K562 (cell line): Measurements from ENCODE around the gene NKAIN1. TPM values are rescaled to one million over a fixed set of nuclear protein-coding genes. Genes with fewer than 3 reads are reported as not detected.
A peak's percentile ranks its signal among the peaks of the same experiment; 100 is the strongest.

Experiments used
- ATAC-seq: fragments of 200-7000 bp; cut with Tn5 transposase; 3 replicates; pipeline ENCODE4 v1.9.1; 2020; ENCODE audit warnings: moderate library complexity
- BruUV-seq: library from RNA; stranded (reverse); fragments of 400-500 nt; replicated peaks from 2 replicates; lab custom pipeline; 2021; lab: Mats Ljungman, UMichigan
- CTCF ChIA-PET: fragments of 300-600 bp; formaldehyde crosslinking; extraction: SDS; loops from one replicate; lab custom pipeline; 2021; ENCODE audit warnings: low intra/inter-chr PET ratio; lab: Yijun Ruan, JAX
- POLR2A ChIA-PET: fragments of 300-600, 350-650 bp; sonication (Branson Sonifier 250); formaldehyde crosslinking; extraction: SDS; loops from one replicate; lab custom pipeline; 2021; ENCODE audit warnings: antibody characterized with exemption, inconsistent platforms; lab: Yijun Ruan, JAX
- DNase-seq, 4 experiments: peaks; one replicate each; pipeline versions ENCODE4 v3.0.0 to v3.0.0-alpha.2; 2011 to 2018; ENCODE audit warnings: low spot score in 3 of 4, mixed read lengths in 3 of 4; ENCODE audit errors: extremely low read depth in 1 of 4
- FAIRE-seq: peaks from 2 replicates; lab custom pipeline; 2011; peaks lifted over from hg19 to GRCh38; lab: Jason Lieb, UNC
- H2AFZ ChIP-seq: 2 replicates; pipeline ENCODE4 v1.6.0; 2011; ENCODE audit warnings: low read depth, low read length, control low read depth, inconsistent platforms
- H3K27ac ChIP-seq: fragments of 200-600 bp; 3 replicates; pipeline ENCODE4 v1.8.0; 2011; ENCODE audit warnings: low read depth, mild to moderate bottlenecking, control low read depth, inconsistent platforms, low read length, moderate library complexity, mixed read lengths; ENCODE audit errors: extremely low read depth
- H3K27me3 ChIP-seq, 2 experiments: fragments of 300-600 bp in 1 of 2; 2 replicates in 1 of 2; 3 replicates in 1 of 2; pipeline versions ENCODE4 v1.6.0 to v1.8.0; 2011; ENCODE audit warnings: inconsistent platforms in 2 of 2, low read length in 2 of 2, mild to moderate bottlenecking in 1 of 2, mixed read lengths in 1 of 2, moderate library complexity in 1 of 2; ENCODE audit not compliant: control insufficient read depth in 2 of 2, insufficient read depth in 2 of 2
- H3K36me3 ChIP-seq: fragments of 300-600 bp; 3 replicates; pipeline ENCODE4 v1.8.0; 2011; ENCODE audit warnings: mild to moderate bottlenecking, low read length, inconsistent platforms; ENCODE audit not compliant: control insufficient read depth, insufficient read depth
- H3K4me1 ChIP-seq, 2 experiments: fragments of 200-600 bp in 1 of 2; replicated peaks in 1 of 2; 2 replicates in 1 of 2; 3 replicates in 1 of 2; pipeline versions ENCODE4 v1.5.1 to v1.8.0; 2011; ENCODE audit warnings: inconsistent platforms in 2 of 2, low read length in 2 of 2, mild to moderate bottlenecking in 1 of 2, mixed read lengths in 1 of 2, moderate library complexity in 1 of 2; ENCODE audit not compliant: control insufficient read depth in 2 of 2, insufficient read depth in 2 of 2
- H3K4me2 ChIP-seq: 2 replicates; pipeline ENCODE4 v1.6.1; 2011; ENCODE audit warnings: low read length, control low read depth, inconsistent platforms, mixed read lengths; ENCODE audit not compliant: insufficient read depth
- H3K4me3 ChIP-seq: fragments of 200-600 bp; sonication (generic), shearing (Covaris generic); 2 replicates; pipeline ENCODE4 v1.5.1; 2016; ENCODE audit warnings: control low read depth, inconsistent platforms
- H3K79me2 ChIP-seq: fragments of 200-600 bp; 3 replicates; pipeline ENCODE4 v1.8.0; 2011; ENCODE audit warnings: low read length, inconsistent platforms; ENCODE audit not compliant: control insufficient read depth, insufficient read depth
- H3K9ac ChIP-seq, 2 experiments: 2 replicates each; pipeline versions ENCODE4 v1.6.0 to v1.6.1; 2011; ENCODE audit warnings: low read depth in 2 of 2, low read length in 2 of 2, control low read depth in 1 of 2, inconsistent platforms in 1 of 2, mild to moderate bottlenecking in 1 of 2, mixed read lengths in 1 of 2; ENCODE audit not compliant: insufficient read depth in 1 of 2
- H3K9me1 ChIP-seq: one replicate; pipeline ENCODE4 v1.6.0; 2011; ENCODE audit warnings: inconsistent platforms, mild to moderate bottlenecking, low read length, moderate library complexity; ENCODE audit not compliant: control insufficient read depth, insufficient read depth
- H3K9me3 ChIP-seq: replicated peaks from 2 replicates; pipeline ENCODE4 v1.5.1; 2011; ENCODE audit warnings: low read depth, low read length, inconsistent platforms; ENCODE audit not compliant: control insufficient read depth, insufficient read depth
- H4K20me1 ChIP-seq: replicated peaks from 2 replicates; pipeline ENCODE4 v1.6.1; 2011; ENCODE audit warnings: low read length, inconsistent platforms, mixed read lengths; ENCODE audit not compliant: control insufficient read depth, insufficient read depth
- BHLHE40 ChIP-seq: IDR thresholded peaks from 2 replicates; pipeline ENCODE4 v1.6.1; 2011; ENCODE audit warnings: low read length, improper control_type of control experiment
- LARP7 ChIP-seq: fragments of 450-650 bp; IDR thresholded peaks from 2 replicates; pipeline ENCODE4 v1.6.1; 2016
- RFX1 ChIP-seq: fragments of 450-650 bp; IDR thresholded peaks from 2 replicates; pipeline ENCODE4 v1.6.1; 2016; ENCODE audit warnings: mild to moderate bottlenecking, moderate library complexity
- SOX6 ChIP-seq: fragments of 450-650 bp; IDR thresholded peaks from 2 replicates; pipeline ENCODE4 v1.6.1; 2014; ENCODE audit warnings: mild to moderate bottlenecking
- WGBS: fragments of 100-300 bp; shearing (Covaris generic); methylation state at CpG from one replicate; pipeline ENCODE4 v1.1.6; 2016; ENCODE audit warnings: low coverage, mixed read lengths; ENCODE audit not compliant: insufficient coverage; ENCODE audit errors: missing lambda C conversion rate; 5-methylcytosine and 5-hydroxymethylcytosine counted together
- in situ Hi-C: fragments of 300-500 bp; cut with MboI; formaldehyde crosslinking; loops from 4 replicates; pipeline ENCODE4 v1.15.0; 2018; ENCODE audit warnings: inconsistent platforms, mixed read lengths
- intact Hi-C: fragments of 100-400 bp; cut with micrococcal nuclease; formaldehyde crosslinking; loops from 2 replicates; pipeline ENCODE4 v1.14.2; 2022
- polyA plus RNA-seq, 8 experiments: library from polyadenylated mRNA; depleted of rRNA in 4 of 8; stranded (reverse) in 5 of 8; unstranded in 3 of 8; fragments of >200 nt; fragmentation: Nextera tagmentation in 2 of 8; fragmentation: Illumina TruSeq in 1 of 8; extraction: Ambion mirVana in 2 of 8; extraction: Trizol in 1 of 8; gene quantifications; 2 replicates each; pipeline versions ENCODE4 v1.2.1 to v1.2.3, GENCODE V29; 2011 to 2014; ENCODE audit warnings: inconsistent platforms in 1 of 8, missing spikeins in 1 of 8
- total RNA-seq, 7 experiments: library from RNA; depleted of rRNA in 6 of 7; stranded (reverse); fragments of >200 nt in 6 of 7; fragmentation: Illumina TruSeq in 2 of 7; extraction: Trizol in 2 of 7; gene quantifications; 2 replicates each; pipeline versions ENCODE4 v1.2.1 to v1.2.3, GENCODE V29; 2011 to 2021; ENCODE audit warnings: low replicate concordance in 1 of 7
- TF ChIP-seq, protein P1 (sequence below): fragments of 450-650 bp; formaldehyde crosslinking; conservative IDR thresholded peaks from 2 replicates; pipeline ENCODE4 v1.4.0; 2022; ENCODE audit warnings: mild to moderate bottlenecking, missing genetic modification characterization
- TF ChIP-seq, protein P2 (sequence below), 2 experiments: fragments of 450-650 bp; conservative IDR thresholded peaks; 2 replicates each; pipeline ENCODE4 v1.6.1; 2017; ENCODE audit warnings: mild to moderate bottlenecking in 2 of 2, moderate library complexity in 2 of 2
- TF ChIP-seq, protein P3 (sequence below), 2 experiments: fragments of 150-350 bp in 1 of 2; IDR thresholded peaks; 2 replicates each; pipeline ENCODE4 v1.6.1; 2012 to 2016; ENCODE audit warnings: low read depth in 2 of 2, low read length in 2 of 2, mild to moderate bottlenecking in 1 of 2, moderate library complexity in 1 of 2

NKAIN1 gene
- total and polyA plus RNA-seq, 9 of the 15 experiments (the other 6 are each of a cell fraction or from before 2014, with no cell fraction given), result 0.03 to 0.22 (median 0.04) TPM; not detected in 3

DNA sequence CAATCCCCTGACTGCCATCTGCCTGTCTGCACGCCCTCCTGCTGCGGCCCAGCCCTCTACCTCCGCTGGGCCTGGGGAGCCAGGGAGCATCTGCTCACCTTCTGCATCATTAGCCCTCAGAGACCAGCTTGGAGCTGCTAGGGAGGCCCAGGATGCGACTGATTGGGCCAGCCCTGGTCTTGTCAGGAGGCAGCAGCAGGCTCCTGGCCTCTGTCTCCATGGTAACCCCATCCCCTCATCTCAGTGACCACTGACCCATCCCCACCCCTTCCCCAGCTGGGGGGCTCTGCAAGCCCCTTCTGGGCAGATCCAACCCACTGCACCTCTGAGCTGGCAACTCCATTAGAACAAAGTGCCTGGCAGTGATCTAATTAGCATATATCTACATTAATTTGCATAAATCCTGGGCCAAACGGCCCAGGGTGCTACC lies 37.7 kb downstream of the NKAIN1 start:
- no peak overlapping the region for H2AFZ ChIP-seq
- TF ChIP-seq RFX1, result peak; percentile 73
- TF ChIP-seq LARP7, result no peak

DNA sequence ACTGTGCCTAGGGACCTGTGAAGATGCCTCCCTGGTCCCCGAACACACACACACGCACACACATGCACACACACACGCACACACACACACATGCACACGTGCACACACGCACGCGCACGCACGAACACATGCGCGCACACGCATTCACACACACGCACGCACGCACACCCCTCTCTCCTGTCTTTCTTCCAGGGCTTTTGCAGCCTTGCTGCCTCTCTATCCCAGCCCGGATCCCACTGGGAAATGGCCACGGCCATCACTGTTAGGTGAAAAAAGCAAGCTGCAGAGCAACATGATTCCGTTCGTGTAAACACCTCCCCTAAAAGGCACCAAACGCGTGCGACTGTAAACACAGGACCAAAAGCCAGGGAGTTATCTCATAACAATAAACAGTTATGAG lies 39.7 kb downstream of the NKAIN1 start:
- in situ Hi-C loops, result loop anchor here (25.0 kb wide), 1 partner anchor 362 kb away; no protein-coding TSS in a partner anchor
- WGBS, result 9% methylated on average over 21 of the region's 22 CpGs
- TF ChIP-seq, protein P1, sequence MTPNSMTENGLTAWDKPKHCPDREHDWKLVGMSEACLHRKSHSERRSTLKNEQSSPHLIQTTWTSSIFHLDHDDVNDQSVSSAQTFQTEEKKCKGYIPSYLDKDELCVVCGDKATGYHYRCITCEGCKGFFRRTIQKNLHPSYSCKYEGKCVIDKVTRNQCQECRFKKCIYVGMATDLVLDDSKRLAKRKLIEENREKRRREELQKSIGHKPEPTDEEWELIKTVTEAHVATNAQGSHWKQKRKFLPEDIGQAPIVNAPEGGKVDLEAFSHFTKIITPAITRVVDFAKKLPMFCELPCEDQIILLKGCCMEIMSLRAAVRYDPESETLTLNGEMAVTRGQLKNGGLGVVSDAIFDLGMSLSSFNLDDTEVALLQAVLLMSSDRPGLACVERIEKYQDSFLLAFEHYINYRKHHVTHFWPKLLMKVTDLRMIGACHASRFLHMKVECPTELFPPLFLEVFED (CRISPR knock-in tag), result no peak
- no peak for TF ChIP-seq SOX6
- TF ChIP-seq BHLHE40, result peak; percentile 70
- TF ChIP-seq, protein P2, sequence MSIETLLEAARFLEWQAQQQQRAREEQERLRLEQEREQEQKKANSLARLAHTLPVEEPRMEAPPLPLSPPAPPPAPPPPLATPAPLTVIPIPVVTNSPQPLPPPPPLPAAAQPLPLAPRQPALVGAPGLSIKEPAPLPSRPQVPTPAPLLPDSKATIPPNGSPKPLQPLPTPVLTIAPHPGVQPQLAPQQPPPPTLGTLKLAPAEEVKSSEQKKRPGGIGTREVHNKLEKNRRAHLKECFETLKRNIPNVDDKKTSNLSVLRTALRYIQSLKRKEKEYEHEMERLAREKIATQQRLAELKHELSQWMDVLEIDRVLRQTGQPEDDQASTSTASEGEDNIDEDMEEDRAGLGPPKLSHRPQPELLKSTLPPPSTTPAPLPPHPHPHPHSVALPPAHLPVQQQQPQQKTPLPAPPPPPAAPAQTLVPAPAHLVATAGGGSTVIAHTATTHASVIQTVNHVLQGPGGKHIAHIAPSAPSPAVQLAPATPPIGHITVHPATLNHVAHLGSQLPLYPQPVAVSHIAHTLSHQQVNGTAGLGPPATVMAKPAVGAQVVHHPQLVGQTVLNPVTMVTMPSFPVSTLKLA (conservative IDR thresholded peaks at IDR 0.05), result peak in 1 of 2 experiments; percentile 60; a peak in 3 of 4 replicates
- TF ChIP-seq, protein P3, sequence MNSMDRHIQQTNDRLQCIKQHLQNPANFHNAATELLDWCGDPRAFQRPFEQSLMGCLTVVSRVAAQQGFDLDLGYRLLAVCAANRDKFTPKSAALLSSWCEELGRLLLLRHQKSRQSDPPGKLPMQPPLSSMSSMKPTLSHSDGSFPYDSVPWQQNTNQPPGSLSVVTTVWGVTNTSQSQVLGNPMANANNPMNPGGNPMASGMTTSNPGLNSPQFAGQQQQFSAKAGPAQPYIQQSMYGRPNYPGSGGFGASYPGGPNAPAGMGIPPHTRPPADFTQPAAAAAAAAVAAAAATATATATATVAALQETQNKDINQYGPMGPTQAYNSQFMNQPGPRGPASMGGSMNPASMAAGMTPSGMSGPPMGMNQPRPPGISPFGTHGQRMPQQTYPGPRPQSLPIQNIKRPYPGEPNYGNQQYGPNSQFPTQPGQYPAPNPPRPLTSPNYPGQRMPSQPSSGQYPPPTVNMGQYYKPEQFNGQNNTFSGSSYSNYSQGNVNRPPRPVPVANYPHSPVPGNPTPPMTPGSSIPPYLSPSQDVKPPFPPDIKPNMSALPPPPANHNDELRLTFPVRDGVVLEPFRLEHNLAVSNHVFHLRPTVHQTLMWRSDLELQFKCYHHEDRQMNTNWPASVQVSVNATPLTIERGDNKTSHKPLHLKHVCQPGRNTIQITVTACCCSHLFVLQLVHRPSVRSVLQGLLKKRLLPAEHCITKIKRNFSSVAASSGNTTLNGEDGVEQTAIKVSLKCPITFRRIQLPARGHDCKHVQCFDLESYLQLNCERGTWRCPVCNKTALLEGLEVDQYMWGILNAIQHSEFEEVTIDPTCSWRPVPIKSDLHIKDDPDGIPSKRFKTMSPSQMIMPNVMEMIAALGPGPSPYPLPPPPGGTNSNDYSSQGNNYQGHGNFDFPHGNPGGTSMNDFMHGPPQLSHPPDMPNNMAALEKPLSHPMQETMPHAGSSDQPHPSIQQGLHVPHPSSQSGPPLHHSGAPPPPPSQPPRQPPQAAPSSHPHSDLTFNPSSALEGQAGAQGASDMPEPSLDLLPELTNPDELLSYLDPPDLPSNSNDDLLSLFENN (IDR thresholded peaks at IDR 0.05; ENCODE audit: low read depth in 2 of 2, low read length in 2 of 2), result no peak

More for the DNA sequence above, 37.7 kb downstream of the NKAIN1 start:
- H3K9me3 ChIP-seq, result no peaks in the 10 kb centered on the region
- DNase-seq (no peak), ATAC-seq (no peak), FAIRE-seq (no peak)
- H3K9me1 ChIP-seq, result no peaks in the 10 kb centered on the region
- no peak overlapping the region for H3K4me2 ChIP-seq
- in situ Hi-C loops, result no loop called here
- peaks cover 15 to 51% of the 10 kb centered on the region in 2 experiments; a peak in 4 of 5 replicates for H3K27me3 ChIP-seq
- no peaks in the 10 kb centered on the region for H3K36me3 ChIP-seq
- no peak overlapping the region for H3K27ac ChIP-seq
- 8% methylated on average over 5 of the region's 5 CpGs for WGBS
- H3K9ac ChIP-seq, result no peak overlapping the region
- intact Hi-C loops, result no loop called here
- ChIA-PET POLR2A (no interaction called here), CTCF (interaction anchor here (0.7 kb wide), 1 partner anchor 54 kb away, joined by 3 read pairs; no protein-coding TSS in a partner anchor)
- H3K4me1 ChIP-seq, result peaks cover 0 to 5% of the 10 kb centered on the region in 2 experiments; a peak in 3 of 5 replicates
- no peaks in the 10 kb centered on the region for H3K79me2 ChIP-seq
- H4K20me1 ChIP-seq, result no peaks in the 10 kb centered on the region
- BruUV-seq, result no TSS peak
- H3K4me3 ChIP-seq, result no peak overlapping the region

More for the DNA sequence above, 39.7 kb downstream of the NKAIN1 start:
- FAIRE-seq (peak; percentile 44), ATAC-seq (no peak), DNase-seq (no peak)
- no peaks in the 10 kb centered on the region for H4K20me1 ChIP-seq
- H3K9ac ChIP-seq, result peak overlapping the region in 1 of 2 experiments; percentile 73; a peak in 2 of 4 replicates
- peaks cover 0 to 5% of the 10 kb centered on the region in 2 experiments; a peak in 3 of 5 replicates for H3K4me1 ChIP-seq
- H3K79me2 ChIP-seq, result no peaks in the 10 kb centered on the region
- no peaks in the 10 kb centered on the region for H3K9me1 ChIP-seq
- CTCF ChIA-PET, result no interaction called here
- peaks cover 17 to 43% of the 10 kb centered on the region in 2 experiments; a peak in 4 of 5 replicates for H3K27me3 ChIP-seq
- intact Hi-C loops, result no loop called here
- no peak overlapping the region for H3K4me3 ChIP-seq
- POLR2A ChIA-PET, result interaction anchor here (0.6 to 1.0 kb wide), 2 partner anchors 16 to 199 kb away, joined by 3 to 4 read pairs; no protein-coding TSS in a partner anchor
- no peaks in the 10 kb centered on the region for H3K36me3 ChIP-seq
- no peaks in the 10 kb centered on the region for H3K9me3 ChIP-seq
- 0 out of 2 replicates have a peak overlapping the region, but pooled peaks have one; percentile 28 for H2AFZ ChIP-seq
- no peak overlapping the region for H3K27ac ChIP-seq
- BruUV-seq, result no TSS peak
- H3K4me2 ChIP-seq, result peak overlapping the region; percentile 43
